H1 (cell line): ENCODE measurements around the gene FARSB. TPM values are rescaled to one million over a fixed set of nuclear protein-coding genes. Genes with fewer than 3 reads are reported as not detected.

Experiments used
- CTCF ChIA-PET: fragments of 300-600 bp; sonication (Branson Sonifier 250); formaldehyde crosslinking; loops from one replicate; lab custom pipeline; 2021; ENCODE audit not compliant: partially characterized antibody; lab: Charles Lee
- POLR2A ChIA-PET: fragments of 300-600 bp; sonication (Branson Sonifier 250); formaldehyde crosslinking; loops from one replicate; lab custom pipeline; 2021; ENCODE audit warnings: inconsistent platforms; ENCODE audit not compliant: partially characterized antibody; lab: Charles Lee
- DNase-seq, 2 experiments: peaks; one replicate each; pipeline versions ENCODE4 v3.0.0 to v3.0.0-alpha.2; 2010 to 2022; ENCODE audit warnings: low spot score in 2 of 2, low read depth in 1 of 2, mixed read lengths in 1 of 2
- FAIRE-seq: peaks from 2 replicates; lab custom pipeline; 2011; peaks lifted over from hg19 to GRCh38; lab: Jason Lieb, UNC
- H2AFZ ChIP-seq: 2 replicates; pipeline ENCODE4 v1.8.1; 2012; ENCODE audit warnings: low read length, inconsistent platforms
- H2AK5ac ChIP-seq: 2 replicates; pipeline ENCODE4 v1.6.1; 2013; ENCODE audit warnings: low read depth, low read length
- H2BK120ac ChIP-seq: replicated peaks from 2 replicates; pipeline ENCODE3; 2013; ENCODE audit warnings: low read depth, low read length, inconsistent platforms
- H2BK12ac ChIP-seq: 2 replicates; pipeline ENCODE4 v1.6.1; 2013; ENCODE audit warnings: low read depth, low read length
- H2BK15ac ChIP-seq: 2 replicates; pipeline ENCODE4 v1.6.1; 2013; ENCODE audit warnings: low read length
- H2BK20ac ChIP-seq: 2 replicates; pipeline ENCODE4 v1.6.1; 2013; ENCODE audit warnings: low read length
- H2BK5ac ChIP-seq: 2 replicates; pipeline ENCODE4 v1.6.1; 2013; ENCODE audit warnings: low read depth, low read length
- H3K14ac ChIP-seq: 2 replicates; pipeline ENCODE4 v1.6.1; 2013; ENCODE audit warnings: inconsistent platforms; ENCODE audit not compliant: insufficient read length
- H3K18ac ChIP-seq: 2 replicates; pipeline ENCODE4 v1.6.1; 2013; ENCODE audit warnings: low read length; ENCODE audit errors: extremely low read depth
- H3K23ac ChIP-seq: 2 replicates; pipeline ENCODE4 v1.6.1; 2013; ENCODE audit warnings: inconsistent platforms; ENCODE audit not compliant: insufficient read length
- H3K23me2 ChIP-seq: 2 replicates; pipeline ENCODE4 v1.6.1; 2013; ENCODE audit warnings: low read depth, low read length
- H3K27ac ChIP-seq: 2 replicates; pipeline ENCODE4 v1.6.1; 2011; ENCODE audit warnings: low read depth, low read length, inconsistent platforms
- H3K27me3 ChIP-seq, 4 experiments: replicated peaks in 1 of 4; 1 replicate in 1 of 4; 2 replicates in 3 of 4; pipeline versions ENCODE4 v1.6.1 to v1.8.1; 2011 to 2013; ENCODE audit warnings: low read length in 3 of 4, mild to moderate bottlenecking in 3 of 4, inconsistent platforms in 2 of 4, mixed read lengths in 2 of 4, moderate library complexity in 1 of 4; ENCODE audit not compliant: control insufficient read depth in 3 of 4, insufficient read depth in 3 of 4; ENCODE audit errors: extremely low read depth in 1 of 4
- H3K36me3 ChIP-seq, 4 experiments: 2 replicates each; pipeline versions ENCODE4 v1.6.1 to v1.8.1; 2011 to 2013; ENCODE audit warnings: mild to moderate bottlenecking in 4 of 4, low read length in 3 of 4, moderate library complexity in 2 of 4, control low read depth in 1 of 4, inconsistent platforms in 1 of 4; ENCODE audit not compliant: insufficient read depth in 4 of 4, control insufficient read depth in 2 of 4
- H3K4ac ChIP-seq: replicated peaks from 2 replicates; pipeline ENCODE3; 2013; ENCODE audit warnings: low read length, low read depth, mixed read lengths, inconsistent platforms; ENCODE audit not compliant: insufficient read length
- H3K4me1 ChIP-seq, 4 experiments: replicated peaks in 1 of 4; 1 replicate in 1 of 4; 2 replicates in 3 of 4; pipeline versions ENCODE4 v1.6.1 to v1.8.1; 2011 to 2013; ENCODE audit warnings: low read length in 3 of 4, inconsistent platforms in 2 of 4, mixed read lengths in 1 of 4; ENCODE audit not compliant: insufficient read depth in 4 of 4, control insufficient read depth in 3 of 4
- H3K4me2 ChIP-seq, 2 experiments: 2 replicates each; pipeline versions ENCODE4 v1.6.1 to v1.8.1; 2011 to 2013; ENCODE audit warnings: low read depth in 2 of 2, low read length in 2 of 2, control low read depth in 1 of 2, inconsistent platforms in 1 of 2, mild to moderate bottlenecking in 1 of 2; ENCODE audit not compliant: insufficient read depth in 1 of 2
- H3K4me3 ChIP-seq, 4 experiments: fragments of 200-600, 300-600 bp in 1 of 4; sonication (generic), shearing (Covaris generic), sonication (Bioruptor Twin) in 1 of 4; 2 replicates each; pipeline versions ENCODE4 v1.5.1 to v1.8.1; 2011 to 2016; ENCODE audit warnings: low read length in 4 of 4, low read depth in 3 of 4, control low read depth in 2 of 4, inconsistent platforms in 2 of 4, mild to moderate bottlenecking in 2 of 4, mixed read lengths in 1 of 4, moderate library complexity in 1 of 4; ENCODE audit not compliant: insufficient read depth in 2 of 4; ENCODE audit errors: extremely low read depth in 1 of 4
- H3K56ac ChIP-seq: replicated peaks from 2 replicates; pipeline ENCODE3; 2013; ENCODE audit warnings: low read depth, mild to moderate bottlenecking, mixed read lengths, low read length, inconsistent platforms; ENCODE audit not compliant: insufficient read length
- H3K79me1 ChIP-seq: 2 replicates; pipeline ENCODE4 v1.6.1; 2013; ENCODE audit warnings: low read depth, low read length, control low read depth
- H3K79me2 ChIP-seq, 2 experiments: 2 replicates each; pipeline versions ENCODE4 v1.6.1 to v1.8.1; 2012 to 2013; ENCODE audit warnings: low read length in 2 of 2, mild to moderate bottlenecking in 2 of 2, inconsistent platforms in 1 of 2; ENCODE audit not compliant: insufficient read depth in 2 of 2, control insufficient read depth in 1 of 2
- H3K9ac ChIP-seq, 4 experiments: replicated peaks in 1 of 4; 1 replicate in 1 of 4; 2 replicates in 3 of 4; pipeline versions ENCODE4 v1.6.1 to v1.8.1; 2011 to 2013; ENCODE audit warnings: low read depth in 3 of 4, low read length in 3 of 4, control low read depth in 2 of 4, mild to moderate bottlenecking in 2 of 4, moderate library complexity in 2 of 4, inconsistent platforms in 1 of 4; ENCODE audit errors: extremely low read depth in 1 of 4
- H3K9me3 ChIP-seq, 2 experiments: 2 replicates each; pipeline versions ENCODE4 v1.6.1 to v1.8.1; 2012 to 2013; ENCODE audit warnings: mild to moderate bottlenecking in 2 of 2, moderate library complexity in 2 of 2, control low read depth in 1 of 2, inconsistent platforms in 1 of 2, low read depth in 1 of 2, low read length in 1 of 2, mixed read lengths in 1 of 2; ENCODE audit not compliant: insufficient read depth in 2 of 2
- H4K20me1 ChIP-seq, 2 experiments: replicated peaks in 1 of 2; 2 replicates each; pipeline versions ENCODE3 to v1.8.1; 2011 to 2013; ENCODE audit warnings: inconsistent platforms in 2 of 2, low read length in 2 of 2, mild to moderate bottlenecking in 1 of 2; ENCODE audit not compliant: insufficient read depth in 2 of 2, control insufficient read depth in 1 of 2
- H4K5ac ChIP-seq: 2 replicates; pipeline ENCODE4 v1.6.1; 2013; ENCODE audit warnings: low read length, low read depth, mixed read lengths, inconsistent platforms; ENCODE audit not compliant: insufficient read length
- H4K8ac ChIP-seq: 2 replicates; pipeline ENCODE4 v1.8.0; 2013; ENCODE audit warnings: mild to moderate bottlenecking, moderate library complexity, low read length, inconsistent platforms; ENCODE audit not compliant: insufficient read depth; ENCODE audit errors: extremely low read depth
- H4K91ac ChIP-seq: replicated peaks from 2 replicates; pipeline ENCODE3; 2013; ENCODE audit warnings: low read length, mixed read lengths, inconsistent platforms; ENCODE audit not compliant: insufficient read length
- BACH1 ChIP-seq: IDR thresholded peaks from 2 replicates; pipeline ENCODE4 v1.6.1; 2012; ENCODE audit warnings: low read length, improper control_type of control experiment
- CHD1 ChIP-seq: IDR thresholded peaks from 2 replicates; pipeline ENCODE4 v1.6.1; 2012; ENCODE audit warnings: low read depth, low read length, improper control_type of control experiment
- CHD2 ChIP-seq: IDR thresholded peaks from 2 replicates; pipeline ENCODE4 v1.6.1; 2012; ENCODE audit warnings: low read length, improper control_type of control experiment
- EZH2 ChIP-seq: fragments of 200-600 bp; sonication (generic); IDR thresholded peaks from 2 replicates; pipeline ENCODE4 v1.7.1; 2012; ENCODE audit warnings: low read depth, mild to moderate bottlenecking, moderate library complexity, low read length, inconsistent platforms; ENCODE audit not compliant: severe bottlenecking
- JUN ChIP-seq: IDR thresholded peaks from 2 replicates; pipeline ENCODE4 v1.6.1; 2011; ENCODE audit warnings: low read depth, mild to moderate bottlenecking, improper control_type of control experiment, low read length
- RBBP5 ChIP-seq: IDR thresholded peaks from 2 replicates; pipeline ENCODE4 v1.7.1; 2012; ENCODE audit warnings: low read depth, mild to moderate bottlenecking, inconsistent platforms, low read length, moderate library complexity, borderline replicate concordance
- SP4 ChIP-seq: IDR thresholded peaks from 2 replicates; pipeline ENCODE4 v1.6.1; 2012; ENCODE audit warnings: low read length, inconsistent platforms
- TAF1 ChIP-seq: IDR thresholded peaks from 2 replicates; pipeline ENCODE4 v1.6.1; 2011; ENCODE audit warnings: mild to moderate bottlenecking, low read depth, low read length
- TAF7 ChIP-seq: optimal IDR thresholded peaks from 2 replicates; pipeline ENCODE3; 2011; ENCODE audit warnings: low read depth, mild to moderate bottlenecking, inconsistent platforms, low read length, moderate library complexity, borderline replicate concordance
- TEAD4 ChIP-seq: IDR thresholded peaks from 2 replicates; pipeline ENCODE4 v1.6.1; 2012; ENCODE audit warnings: low read depth, low read length, inconsistent platforms, mixed read lengths
- USF2 ChIP-seq: IDR thresholded peaks from 2 replicates; pipeline ENCODE4 v1.6.1; 2011; ENCODE audit warnings: low read length, improper control_type of control experiment
- YY1 ChIP-seq: IDR thresholded peaks from 2 replicates; pipeline ENCODE4 v1.6.1; 2011; ENCODE audit warnings: low read depth, mild to moderate bottlenecking, low read length
- WGBS, 2 experiments: shearing (Covaris generic) in 1 of 2; methylation state at CpG; one replicate each; pipeline versions ENCODE4 v1.1.6 to v1.1.7; 2013 to 2015; ENCODE audit warnings: low lambda C conversion rate in 2 of 2, mixed read lengths in 2 of 2, inconsistent platforms in 1 of 2, low coverage in 1 of 2, missing lambda C conversion rate in 1 of 2; ENCODE audit not compliant: insufficient replicate concordance in 2 of 2, insufficient coverage in 1 of 2, insufficient read length in 1 of 2; ENCODE audit errors: extremely low coverage in 1 of 2, missing lambda C conversion rate in 1 of 2; 5-methylcytosine and 5-hydroxymethylcytosine counted together
- polyA plus RNA-seq, 7 experiments: library from polyadenylated mRNA; depleted of rRNA in 3 of 7; stranded (reverse) in 5 of 7; unstranded in 2 of 7; fragments of >200 nt in 5 of 7; fragments of 200-250 nt in 2 of 7; gene quantifications; 1 replicate in 5 of 7; 2 replicates in 1 of 7; 4 replicates in 1 of 7; pipeline versions ENCODE4 v1.2.1 to v1.2.3, GENCODE V29; 2011 to 2013; ENCODE audit warnings: missing spikeins in 2 of 7, mixed read lengths in 2 of 7
- total RNA-seq: library from RNA; stranded (reverse); fragmentation: NEBNext Ultra II Directional; extraction: Animal tissue kit (Norgen Biotek cat#: 25700); gene quantifications from 2 replicates; pipeline ENCODE4 v1.2.1, GENCODE V29; 2021

Gene FARSB
- total and polyA plus RNA-seq, 2 of the 8 experiments (the other 6 are each of a cell fraction or from before 2014, with no cell fraction given): 21.0 to 37.9 TPM

GRCh38 chr2:222569826-222570225, 86.1 kb downstream of the FARSB start:
- Histone ChIP-seq H4K8ac (no peak overlapping the region), H3K4me2 (no peak overlapping the region), H3K79me1 (no peaks in the 10 kb centered on the region), H3K27ac (no peak overlapping the region), H3K14ac (no peak overlapping the region), H3K36me3 (peaks cover 0 to 14% (median 8%) of the 10 kb centered on the region in 4 experiments; a peak in 5 of 8 replicates), H3K23ac (no peak overlapping the region), H2AK5ac (no peak overlapping the region), H2BK12ac (no peak overlapping the region), H3K4me3 (no peak overlapping the region), H2AFZ (no peak overlapping the region), H4K20me1 (no peaks in the 10 kb centered on the region), H3K4me1 (no peaks in the 10 kb centered on the region), H4K91ac (no peak overlapping the region), H4K5ac (no peak overlapping the region), H3K56ac (no peak overlapping the region), H3K9me3 (no peaks in the 10 kb centered on the region), H2BK120ac (no peak overlapping the region), H2BK15ac (no peak overlapping the region), H2BK5ac (no peak overlapping the region), H3K23me2 (no peaks in the 10 kb centered on the region), H3K27me3 (peaks cover 0 to 1% (median 0%) of the 10 kb centered on the region in 4 experiments; a peak in 1 of 7 replicates), H3K79me2 (no peaks in the 10 kb centered on the region), H2BK20ac (no peak overlapping the region), H3K9ac (no peak overlapping the region), H3K4ac (no peak overlapping the region), H3K18ac (no peak overlapping the region)
- no peak for TF ChIP-seq CHD1
- no peak for TF ChIP-seq YY1
- TF ChIP-seq SP4: no peak
- TF ChIP-seq TEAD4: no peak
- TF ChIP-seq JUN: no peak
- TF ChIP-seq USF2: no peak
- no peak for TF ChIP-seq BACH1
- TF ChIP-seq CHD2: no peak
- TF ChIP-seq TAF7: no peak
- no peak for TF ChIP-seq RBBP5
- no peak for TF ChIP-seq EZH2
- TF ChIP-seq TAF1: no peak
- POLR2A ChIA-PET: no interaction called here
- 92% methylated on average over 1 of the region's 1 CpG; no CpG with 5 or more reads in 1 of the 2 experiments for WGBS, 2 experiments
- CTCF ChIA-PET: interaction anchor here (0.7 to 2.4 kb wide), 5 partner anchors 9 to 252 kb away, joined by 4 to 15 read pairs (median 12); no protein-coding TSS in a partner anchor
- no peak for FAIRE-seq
- DNase-seq: no peak
